Ascending aorta (tissue), 2 donors: ENCODE measurements around the gene KRT77. TPM values are rescaled to one million over a fixed set of nuclear protein-coding genes. Genes with fewer than 3 reads are reported as not detected.
"Not testable (repeated sequence)": the region's sequence is repeated elsewhere in the genome, so short reads cannot be mapped to it uniquely, and the experiment has no call there.

Experiments used
- DNase-seq, 2 donors: peaks; one replicate each; pipeline ENCODE4 v3.0.0-alpha.2; 2019; ENCODE audit warnings: low spot score in 2 of 2
- H3K27ac ChIP-seq, 2 donors: fragments of 200-600 bp; sonication (generic); one replicate each; pipeline ENCODE4 v1.5.1; 2016 to 2017; ENCODE audit warnings: mild to moderate bottlenecking in 1 of 2
- H3K27me3 ChIP-seq: fragments of 200-600 bp; sonication (generic); one replicate; pipeline ENCODE4 v1.5.1; 2017
- H3K36me3 ChIP-seq, 2 donors: fragments of 200-600 bp; sonication (generic); one replicate each; pipeline ENCODE4 v1.5.1; 2016
- H3K4me1 ChIP-seq, 2 donors: fragments of 200-600 bp; sonication (generic); one replicate each; pipeline ENCODE4 v1.5.1; 2016 to 2017; ENCODE audit warnings: mild to moderate bottlenecking in 1 of 2
- H3K4me3 ChIP-seq, 2 donors: fragments of 200-600 bp; sonication (generic); one replicate each; pipeline ENCODE4 v1.5.1; 2016 to 2017; ENCODE audit warnings: mild to moderate bottlenecking in 1 of 2
- H3K9me3 ChIP-seq, 2 donors: fragments of 200-600 bp; sonication (generic); one replicate each; pipeline ENCODE4 v1.5.1; 2016
- intact Hi-C: fragments of 100-400 bp; cut with DNase I; formaldehyde crosslinking; loops from one replicate; pipeline ENCODE4 v1.15.1; 2023
- total RNA-seq: library from RNA; depleted of rRNA; stranded (reverse); fragments of >200 nt; gene quantifications from one replicate; pipeline ENCODE4 v1.1.0, GENCODE V29; 2016
- TF ChIP-seq, protein P1 (sequence below), 3 experiments: fragments of 200-600 bp in 2 of 3; fragments of 450-650 bp in 1 of 3; sonication (generic) in 2 of 3; IDR thresholded peaks; one replicate each; pipeline ENCODE4 v1.5.1; 2016 to 2019; ENCODE audit warnings: antibody characterized with exemption in 3 of 3, mild to moderate bottlenecking in 1 of 3, moderate library complexity in 1 of 3

The KRT77 gene
- total RNA-seq, 1 donor from 2014 or later: not detected

DNA sequence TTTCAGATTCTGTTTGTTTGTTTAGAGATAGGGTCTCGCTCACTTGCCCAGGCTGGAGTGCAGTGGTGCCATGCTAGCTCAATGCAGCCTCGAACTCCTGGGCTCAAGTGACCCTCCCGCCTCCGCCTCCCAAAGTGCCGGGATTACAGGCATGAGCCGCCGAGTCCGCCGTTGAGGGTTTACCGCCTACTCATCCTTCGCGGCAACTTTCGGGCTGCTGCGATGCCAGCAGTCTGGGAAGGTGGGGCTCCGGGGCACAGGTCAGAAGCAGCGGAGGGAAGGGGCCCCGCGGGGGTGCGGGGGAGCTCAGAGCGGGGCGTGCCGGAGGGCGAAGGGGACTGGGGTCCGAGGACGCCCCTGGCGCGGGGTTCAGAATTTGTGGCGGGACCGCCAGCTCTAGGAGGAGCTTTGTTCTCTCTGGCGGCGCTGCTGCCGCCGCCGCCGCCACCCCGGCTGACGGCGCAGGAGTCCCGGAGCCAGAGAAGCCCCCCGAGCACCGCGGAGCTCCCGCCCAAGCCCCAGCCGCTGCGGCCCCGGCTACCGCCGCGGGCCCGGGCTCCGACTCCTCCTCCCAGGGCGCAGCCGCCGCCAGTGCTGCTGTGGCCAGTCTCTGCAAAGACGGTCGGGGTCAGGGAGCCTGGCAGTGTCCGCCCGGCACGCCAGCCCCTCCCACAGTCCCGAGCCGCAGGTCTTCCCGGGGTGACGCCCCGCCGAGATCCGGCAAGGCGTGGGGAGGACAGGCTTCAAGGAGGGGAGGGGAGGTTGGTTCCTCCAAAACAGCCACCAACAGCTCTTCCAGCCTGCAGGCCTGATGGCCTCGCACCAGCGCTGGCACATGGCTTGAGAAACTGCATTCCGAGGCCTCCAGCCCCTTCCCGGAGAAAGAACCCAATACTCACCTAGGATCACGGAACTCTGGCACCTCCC lies 10.9 kb upstream of the KRT77 start:
- H3K27me3 ChIP-seq: peaks cover 9% of the 10 kb centered on the region
- no peaks in the 10 kb centered on the region for H3K4me1 ChIP-seq
- H3K27ac ChIP-seq: no peak overlapping the region
- no peak overlapping the region for H3K4me3 ChIP-seq
- TF ChIP-seq, protein P1, sequence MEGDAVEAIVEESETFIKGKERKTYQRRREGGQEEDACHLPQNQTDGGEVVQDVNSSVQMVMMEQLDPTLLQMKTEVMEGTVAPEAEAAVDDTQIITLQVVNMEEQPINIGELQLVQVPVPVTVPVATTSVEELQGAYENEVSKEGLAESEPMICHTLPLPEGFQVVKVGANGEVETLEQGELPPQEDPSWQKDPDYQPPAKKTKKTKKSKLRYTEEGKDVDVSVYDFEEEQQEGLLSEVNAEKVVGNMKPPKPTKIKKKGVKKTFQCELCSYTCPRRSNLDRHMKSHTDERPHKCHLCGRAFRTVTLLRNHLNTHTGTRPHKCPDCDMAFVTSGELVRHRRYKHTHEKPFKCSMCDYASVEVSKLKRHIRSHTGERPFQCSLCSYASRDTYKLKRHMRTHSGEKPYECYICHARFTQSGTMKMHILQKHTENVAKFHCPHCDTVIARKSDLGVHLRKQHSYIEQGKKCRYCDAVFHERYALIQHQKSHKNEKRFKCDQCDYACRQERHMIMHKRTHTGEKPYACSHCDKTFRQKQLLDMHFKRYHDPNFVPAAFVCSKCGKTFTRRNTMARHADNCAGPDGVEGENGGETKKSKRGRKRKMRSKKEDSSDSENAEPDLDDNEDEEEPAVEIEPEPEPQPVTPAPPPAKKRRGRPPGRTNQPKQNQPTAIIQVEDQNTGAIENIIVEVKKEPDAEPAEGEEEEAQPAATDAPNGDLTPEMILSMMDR (IDR thresholded peaks at IDR 0.05): no peak
- no peaks in the 10 kb centered on the region for H3K36me3 ChIP-seq
- intact Hi-C loops: no loop called here
- DNase-seq: no peak
- no peaks in the 10 kb centered on the region for H3K9me3 ChIP-seq

DNA sequence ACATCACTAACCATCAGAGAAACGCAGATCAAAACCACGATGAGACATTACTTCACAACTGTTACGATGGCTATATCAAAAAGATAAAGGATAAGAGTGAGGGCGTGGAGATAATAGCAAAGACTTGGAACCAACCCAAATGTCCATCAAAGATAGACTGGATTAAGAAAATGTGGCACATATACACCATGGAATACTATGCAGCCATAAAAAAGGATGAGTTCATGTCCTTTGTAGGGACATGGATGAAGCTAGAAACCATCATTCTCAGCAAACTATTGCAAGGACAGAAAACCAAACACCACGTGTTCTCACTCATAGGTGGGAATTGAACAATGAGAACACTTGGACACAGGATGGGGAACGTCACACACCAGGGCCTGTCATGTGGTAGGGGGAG lies 8.8 kb upstream of the KRT77 start:
- H3K27me3 ChIP-seq, intact Hi-C loops: not testable (repeated sequence)

DNA sequence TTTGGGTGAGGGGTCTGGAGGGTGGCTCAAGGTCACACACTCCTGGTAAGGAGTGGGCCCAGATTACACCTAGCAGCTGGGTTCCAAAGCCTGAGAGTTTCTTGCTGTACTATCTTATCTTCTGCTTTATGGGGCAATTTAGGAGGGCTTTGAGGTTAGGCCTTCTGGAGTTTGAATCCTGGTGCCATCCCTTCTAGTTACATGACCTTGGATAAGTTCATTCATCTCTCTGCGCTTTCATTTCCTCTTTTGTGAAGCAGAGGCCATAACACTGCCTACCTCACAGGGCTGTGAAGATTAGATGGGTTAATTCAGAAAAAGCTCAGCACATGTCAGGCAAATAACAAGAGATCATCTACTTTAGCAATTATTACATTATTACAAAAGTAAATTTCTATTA lies 7.4 kb upstream of the KRT77 start:
- intact Hi-C loops: no loop called here
- Histone ChIP-seq H3K27ac (no peak overlapping the region), H3K36me3 (no peaks in the 10 kb centered on the region), H3K4me1 (no peaks in the 10 kb centered on the region), H3K9me3 (no peaks in the 10 kb centered on the region), H3K4me3 (no peak overlapping the region), H3K27me3 (peaks cover 9% of the 10 kb centered on the region)
- no peak for DNase-seq
- TF ChIP-seq, protein P1 (IDR thresholded peaks at IDR 0.05): no peak

More for the DNA sequence above, 8.8 kb upstream of the KRT77 start:
- not testable (repeated sequence) for H3K36me3 ChIP-seq, H3K4me1 ChIP-seq, H3K27ac ChIP-seq, H3K4me3 ChIP-seq, DNase-seq, H3K9me3 ChIP-seq

DNA sequence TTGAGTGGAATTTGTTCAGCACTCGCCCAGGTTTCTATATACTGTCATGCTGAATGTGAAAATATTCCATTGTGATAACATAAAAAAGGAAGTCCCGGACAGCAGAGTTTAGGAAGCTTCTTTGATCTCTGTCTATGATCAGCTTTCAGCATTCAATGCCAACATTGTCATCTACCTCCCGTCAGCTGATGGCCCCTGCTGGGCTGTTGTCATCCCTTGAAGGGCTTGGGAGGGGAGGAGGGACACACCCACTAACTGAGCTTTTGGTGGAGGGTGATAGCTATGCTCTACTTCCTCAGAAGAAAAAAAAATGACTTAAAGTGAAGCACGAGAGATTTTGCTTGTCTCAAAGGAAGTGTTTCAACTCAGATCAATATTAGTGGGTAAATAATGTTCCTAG lies 4.7 kb upstream of the KRT77 start:
- TF ChIP-seq, protein P1 (IDR thresholded peaks at IDR 0.05): no peak
- no peaks in the 10 kb centered on the region for H3K9me3 ChIP-seq
- H3K4me3 ChIP-seq: no peak overlapping the region
- no peak overlapping the region for H3K27ac ChIP-seq
- no peak for DNase-seq
- H3K4me1 ChIP-seq: no peaks in the 10 kb centered on the region
- intact Hi-C loops: no loop called here
- no peaks in the 10 kb centered on the region for H3K36me3 ChIP-seq
- no peaks in the 10 kb centered on the region for H3K27me3 ChIP-seq

DNA sequence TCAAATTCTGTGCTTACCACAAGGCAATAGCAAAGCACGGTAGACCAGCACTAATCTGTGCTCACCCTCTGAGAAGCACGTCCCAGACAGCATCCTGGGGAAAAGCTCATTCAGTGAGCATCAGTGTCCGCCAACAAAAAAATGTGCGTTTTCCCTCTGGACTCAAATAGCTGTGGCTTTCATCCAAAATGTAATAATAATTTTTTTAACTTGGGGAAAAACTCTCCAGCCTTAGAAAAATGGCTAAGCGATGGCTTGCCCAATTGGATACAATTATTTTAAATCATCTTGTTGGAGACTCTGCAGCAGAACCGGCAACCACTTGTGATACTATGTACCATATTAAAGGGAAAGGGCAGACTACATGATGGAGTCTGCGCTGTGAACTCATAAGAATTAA lies 1.1 kb upstream of the KRT77 start:
- Histone ChIP-seq H3K4me1 (no peaks in the 10 kb centered on the region), H3K36me3 (no peaks in the 10 kb centered on the region), H3K4me3 (no peak overlapping the region), H3K27ac (no peak overlapping the region), H3K9me3 (no peaks in the 10 kb centered on the region), H3K27me3 (no peaks in the 10 kb centered on the region)
- DNase-seq: no peak
- TF ChIP-seq, protein P1 (IDR thresholded peaks at IDR 0.05): no peak
- intact Hi-C loops: no loop called here

DNA sequence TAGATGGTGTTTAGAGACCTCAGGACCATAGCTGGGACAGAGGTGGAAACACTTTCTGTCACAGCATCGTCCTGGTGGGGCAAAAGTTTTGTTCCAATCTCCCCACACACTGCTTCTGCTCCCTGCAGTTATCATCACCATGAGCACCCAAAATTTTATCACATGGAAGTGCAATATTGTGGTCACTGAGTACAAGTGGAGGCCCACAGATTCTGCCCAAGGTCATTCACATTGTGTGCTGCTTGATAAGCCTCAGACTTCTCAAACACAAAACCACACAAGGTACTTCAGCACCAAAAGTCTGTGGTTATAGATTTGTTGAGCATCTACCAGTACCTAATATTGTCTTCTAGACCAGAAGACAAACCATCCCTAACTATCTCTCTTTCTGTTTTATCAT lies 554 bp upstream of the KRT77 start:
- H3K4me3 ChIP-seq: no peak overlapping the region
- intact Hi-C loops: no loop called here
- DNase-seq: no peak
- no peaks in the 10 kb centered on the region for H3K36me3 ChIP-seq
- TF ChIP-seq, protein P1 (IDR thresholded peaks at IDR 0.05): no peak
- no peaks in the 10 kb centered on the region for H3K4me1 ChIP-seq
- no peaks in the 10 kb centered on the region for H3K9me3 ChIP-seq
- no peak overlapping the region for H3K27ac ChIP-seq
- no peaks in the 10 kb centered on the region for H3K27me3 ChIP-seq
